Smooth muscle cell (in vitro differentiated cells): ENCODE measurements around the gene FBXW8. TPM values are rescaled to one million over a fixed set of nuclear protein-coding genes. Genes with fewer than 3 reads are reported as not detected.

Source experiments
- DNase-seq: peaks from one replicate; lab custom pipeline; 2025; ENCODE audit not compliant: unreplicated experiment; lab: John Stamatoyannopoulos, UW
- H2AFZ ChIP-seq: fragments of 200-600 bp; sonication (generic); 2 replicates; pipeline ENCODE4 v1.6.0; 2016; ENCODE audit warnings: antibody characterized with exemption, low read depth, mild to moderate bottlenecking
- H3F3A ChIP-seq: fragments of 200-600 bp; sonication (generic); 2 replicates; pipeline ENCODE4 v1.6.0; 2017; ENCODE audit warnings: antibody characterized with exemption, low read depth
- H3K27ac ChIP-seq: fragments of 200-600 bp; sonication (generic); 2 replicates; pipeline ENCODE4 v1.5.1; 2016; ENCODE audit warnings: low read depth, mild to moderate bottlenecking
- H3K27me3 ChIP-seq: fragments of 200-600 bp; sonication (generic); 2 replicates; pipeline ENCODE4 v1.6.1; 2016; ENCODE audit warnings: low read depth, mild to moderate bottlenecking
- H3K36me3 ChIP-seq: fragments of 200-600 bp; sonication (generic); 2 replicates; pipeline ENCODE4 v1.5.1; 2016; ENCODE audit warnings: low read depth
- H3K4me1 ChIP-seq: fragments of 200-600 bp; sonication (generic); 2 replicates; pipeline ENCODE4 v1.5.1; 2016; ENCODE audit warnings: low read depth
- H3K4me2 ChIP-seq: fragments of 200-600 bp; sonication (generic); 2 replicates; pipeline ENCODE4 v1.6.0; 2016; ENCODE audit warnings: mild to moderate bottlenecking
- H3K4me3 ChIP-seq: fragments of 200-600 bp; sonication (generic); 2 replicates; pipeline ENCODE4 v1.5.1; 2016; ENCODE audit warnings: mild to moderate bottlenecking
- H3K79me2 ChIP-seq: fragments of 200-600 bp; sonication (generic); 2 replicates; pipeline ENCODE4 v1.6.0; 2016; ENCODE audit warnings: low read depth, mild to moderate bottlenecking
- H3K9ac ChIP-seq: fragments of 200-600 bp; sonication (generic); 2 replicates; pipeline ENCODE4 v1.6.0; 2016; ENCODE audit warnings: low read depth
- H3K9me3 ChIP-seq: fragments of 200-600 bp; sonication (generic); replicated peaks from 2 replicates; pipeline ENCODE4 v1.5.1; 2016; ENCODE audit warnings: low read depth
- H4K20me1 ChIP-seq: fragments of 200-600 bp; sonication (generic); 2 replicates; pipeline ENCODE4 v1.6.0; 2016; ENCODE audit warnings: low read depth
- CTCF ChIP-seq: fragments of 200-600 bp; sonication (generic); IDR thresholded peaks from 2 replicates; pipeline ENCODE4 v1.5.1; 2017; ENCODE audit warnings: borderline replicate concordance, mild to moderate bottlenecking, antibody characterized with exemption; ENCODE audit not compliant: insufficient read depth, poor library complexity, severe bottlenecking
- WGBS: methylation state at CpG from one replicate; pipeline ENCODE4 v1.1.7; 2016; ENCODE audit warnings: low lambda C conversion rate; 5-methylcytosine and 5-hydroxymethylcytosine counted together
- polyA plus RNA-seq: library from polyadenylated mRNA; unstranded; fragments of >200 nt; fragmentation: Nextera tagmentation; extraction: Ambion mirVana; gene quantifications from 2 replicates; pipeline ENCODE4 v1.2.1, GENCODE V29; 2016
- total RNA-seq: library from RNA; depleted of rRNA; stranded (reverse); fragments of >200 nt; gene quantifications from 2 replicates; pipeline ENCODE4 v1.2.3, GENCODE V29; 2014

FBXW8 gene
- total and polyA plus RNA-seq, 2 experiments from 2014 or later = 16.9 to 18.3 TPM

- 87% methylated on average over 24 of the region's 24 CpGs for WGBS
- Histone ChIP-seq H3K79me2 (no peaks in the 10 kb centered on the region), H3K27me3 (no peaks in the 10 kb centered on the region), H4K20me1 (no peaks in the 10 kb centered on the region), H3K9ac (no peak overlapping the region), H2AFZ (no peak overlapping the region), H3K27ac (no peak overlapping the region), H3K4me3 (no peak overlapping the region), H3K4me2 (no peak overlapping the region), H3K36me3 (no peaks in the 10 kb centered on the region), H3K9me3 (no peaks in the 10 kb centered on the region), H3F3A (no peaks in the 10 kb centered on the region), H3K4me1 (no peaks in the 10 kb centered on the region)
- no peak for TF ChIP-seq CTCF
- no peak for DNase-seq
These were observed 165.9 kb downstream of the FBXW8 start for GRCh38 chr12:117076410-117077372.

DNA sequence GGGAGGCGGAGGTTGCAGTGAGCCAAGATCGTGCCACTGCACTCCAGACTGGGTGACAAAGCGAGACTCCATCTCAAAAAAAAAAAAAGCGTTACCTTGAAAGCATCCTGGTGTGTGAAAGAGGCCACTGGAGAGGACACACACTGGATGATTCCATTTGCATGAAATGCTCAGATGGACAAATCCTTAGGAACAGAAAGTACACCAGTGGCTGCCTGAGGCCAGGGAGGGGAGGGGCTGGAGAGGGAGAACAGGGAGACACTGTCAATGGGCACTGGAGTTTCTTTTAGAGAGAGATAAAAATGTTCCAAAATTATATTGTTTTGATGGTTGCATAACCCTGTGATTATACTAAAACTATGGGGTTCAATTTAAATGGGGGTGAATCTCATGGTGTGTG is 168.7 kb downstream of the FBXW8 start:
- Histone ChIP-seq H3K27ac (no peak overlapping the region), H3K9ac (no peak overlapping the region), H3F3A (no peaks in the 10 kb centered on the region), H3K79me2 (no peaks in the 10 kb centered on the region), H3K36me3 (no peaks in the 10 kb centered on the region), H2AFZ (no peak overlapping the region), H3K4me1 (no peaks in the 10 kb centered on the region), H3K9me3 (no peaks in the 10 kb centered on the region), H3K4me3 (no peak overlapping the region), H4K20me1 (no peaks in the 10 kb centered on the region), H3K4me2 (no peak overlapping the region), H3K27me3 (no peaks in the 10 kb centered on the region)
- 96% methylated on average over 4 of the region's 4 CpGs for WGBS
- no peak for DNase-seq
- TF ChIP-seq CTCF = no peak

DNA sequence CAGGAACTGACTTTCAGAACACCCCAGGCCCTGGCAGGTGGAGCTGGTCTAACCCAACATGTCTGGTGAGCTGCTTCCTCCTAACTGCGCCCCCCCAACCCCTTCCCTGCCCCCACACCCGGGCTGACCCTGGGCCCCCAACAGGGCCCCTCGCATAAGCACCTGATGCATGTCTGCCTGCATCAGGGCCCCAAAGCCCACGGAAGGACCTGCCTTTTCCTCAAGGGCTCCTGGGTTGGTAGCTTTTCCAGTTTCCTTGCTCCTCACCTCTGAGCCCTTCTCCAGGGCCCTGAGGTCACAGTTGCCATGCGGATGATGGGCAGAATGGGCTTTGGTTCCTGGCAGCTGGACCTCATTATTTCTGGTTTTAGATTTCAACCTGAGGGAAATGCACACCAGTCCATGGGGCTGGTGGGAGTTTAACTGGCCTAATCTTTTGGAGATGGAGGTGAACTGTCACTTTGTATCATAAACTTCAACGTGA is 170.0 kb downstream of the FBXW8 start:
- no peak overlapping the region for H3K4me3 ChIP-seq

More for the DNA sequence above, 170.0 kb downstream of the FBXW8 start:
- no peaks in the 10 kb centered on the region for H3K36me3 ChIP-seq
- H3K9ac ChIP-seq = no peak overlapping the region
- TF ChIP-seq CTCF = no peak
- no peaks in the 10 kb centered on the region for H3K4me1 ChIP-seq
- H3K79me2 ChIP-seq = no peaks in the 10 kb centered on the region
- no peaks in the 10 kb centered on the region for H4K20me1 ChIP-seq
- no peak overlapping the region for H3K27ac ChIP-seq
- H3K9me3 ChIP-seq = no peaks in the 10 kb centered on the region
- 58% methylated on average over 6 of the region's 6 CpGs for WGBS
- H3K4me2 ChIP-seq = no peak overlapping the region
- no peak overlapping the region for H2AFZ ChIP-seq
- H3F3A ChIP-seq = no peaks in the 10 kb centered on the region
- DNase-seq = no peak
- no peaks in the 10 kb centered on the region for H3K27me3 ChIP-seq

Other genes with a start within 250 kb of the FBXW8 start
- gene SPRING1, start 172.9 kb upstream of the FBXW8 start, total RNA-seq = 25.8 and 28.5 TPM in 2 replicates
- gene SPRING1, start 172.9 kb upstream of the FBXW8 start, polyA plus RNA-seq = 19.0 and 21.3 TPM in 2 replicates
- 1.4 and 2.0 TPM in 2 replicates for gene RNFT2, start 172.6 kb upstream of the FBXW8 start, total RNA-seq
- gene RNFT2, start 172.6 kb upstream of the FBXW8 start, polyA plus RNA-seq = 2.1 and 2.4 TPM in 2 replicates
- gene HRK, start 29.5 kb upstream of the FBXW8 start, total RNA-seq = 0.04 TPM in 1 of 2 replicates, not detected in the other
- not detected in 2 replicates for gene HRK, start 29.5 kb upstream of the FBXW8 start, polyA plus RNA-seq
- gene TESC, start 188.5 kb downstream of the FBXW8 start, total RNA-seq = 0.22 TPM in 1 of 2 replicates, not detected in the other
- 0.51 and 1.1 TPM in 2 replicates for gene TESC, start 188.5 kb downstream of the FBXW8 start, polyA plus RNA-seq